GM12873 (cell line): ENCODE results near the gene SERINC2.

Source experiments
- TF ChIP-seq, protein P1 (sequence below): IDR thresholded peaks from 2 replicates; pipeline ENCODE4 v1.5.1; 2012; ENCODE audit warnings: low read depth, mild to moderate bottlenecking, moderate library complexity, low read length, control low read depth; ENCODE audit not compliant: insufficient read depth; ENCODE audit errors: missing control alignments

SERINC2 gene

GRCh38 chr1:31476891-31477846, 64.2 kb downstream of the SERINC2 start:
- TF ChIP-seq, protein P1, sequence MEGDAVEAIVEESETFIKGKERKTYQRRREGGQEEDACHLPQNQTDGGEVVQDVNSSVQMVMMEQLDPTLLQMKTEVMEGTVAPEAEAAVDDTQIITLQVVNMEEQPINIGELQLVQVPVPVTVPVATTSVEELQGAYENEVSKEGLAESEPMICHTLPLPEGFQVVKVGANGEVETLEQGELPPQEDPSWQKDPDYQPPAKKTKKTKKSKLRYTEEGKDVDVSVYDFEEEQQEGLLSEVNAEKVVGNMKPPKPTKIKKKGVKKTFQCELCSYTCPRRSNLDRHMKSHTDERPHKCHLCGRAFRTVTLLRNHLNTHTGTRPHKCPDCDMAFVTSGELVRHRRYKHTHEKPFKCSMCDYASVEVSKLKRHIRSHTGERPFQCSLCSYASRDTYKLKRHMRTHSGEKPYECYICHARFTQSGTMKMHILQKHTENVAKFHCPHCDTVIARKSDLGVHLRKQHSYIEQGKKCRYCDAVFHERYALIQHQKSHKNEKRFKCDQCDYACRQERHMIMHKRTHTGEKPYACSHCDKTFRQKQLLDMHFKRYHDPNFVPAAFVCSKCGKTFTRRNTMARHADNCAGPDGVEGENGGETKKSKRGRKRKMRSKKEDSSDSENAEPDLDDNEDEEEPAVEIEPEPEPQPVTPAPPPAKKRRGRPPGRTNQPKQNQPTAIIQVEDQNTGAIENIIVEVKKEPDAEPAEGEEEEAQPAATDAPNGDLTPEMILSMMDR: no peak

- TF ChIP-seq, protein P1: no peak
These were observed 65.2 kb downstream of the SERINC2 start for GRCh38 chr1:31478167-31478566.

DNA sequence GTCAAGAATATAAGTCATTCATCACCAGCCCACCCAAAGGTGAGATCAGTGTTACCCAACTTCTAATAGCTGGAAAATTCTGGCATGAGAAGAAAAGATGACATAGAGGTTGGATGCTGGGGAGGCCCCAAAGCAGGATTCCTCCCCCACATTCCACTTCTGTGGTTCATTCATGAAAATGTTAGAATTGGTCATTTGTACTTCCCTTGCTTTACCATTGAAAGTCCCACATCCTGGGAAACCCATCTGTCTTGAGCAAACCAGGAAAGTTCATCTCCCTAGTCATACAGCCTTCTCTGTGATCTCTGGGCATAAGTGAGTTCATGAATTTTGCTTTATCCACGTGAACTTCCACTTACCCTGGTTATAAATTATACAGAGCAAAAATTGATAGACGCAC, 66.8 kb downstream of the SERINC2 start:
- TF ChIP-seq, protein P1: no peak

GRCh38 chr1:31482482-31483011, 69.5 kb downstream of the SERINC2 start:
- TF ChIP-seq, protein P1: no peak

DNA sequence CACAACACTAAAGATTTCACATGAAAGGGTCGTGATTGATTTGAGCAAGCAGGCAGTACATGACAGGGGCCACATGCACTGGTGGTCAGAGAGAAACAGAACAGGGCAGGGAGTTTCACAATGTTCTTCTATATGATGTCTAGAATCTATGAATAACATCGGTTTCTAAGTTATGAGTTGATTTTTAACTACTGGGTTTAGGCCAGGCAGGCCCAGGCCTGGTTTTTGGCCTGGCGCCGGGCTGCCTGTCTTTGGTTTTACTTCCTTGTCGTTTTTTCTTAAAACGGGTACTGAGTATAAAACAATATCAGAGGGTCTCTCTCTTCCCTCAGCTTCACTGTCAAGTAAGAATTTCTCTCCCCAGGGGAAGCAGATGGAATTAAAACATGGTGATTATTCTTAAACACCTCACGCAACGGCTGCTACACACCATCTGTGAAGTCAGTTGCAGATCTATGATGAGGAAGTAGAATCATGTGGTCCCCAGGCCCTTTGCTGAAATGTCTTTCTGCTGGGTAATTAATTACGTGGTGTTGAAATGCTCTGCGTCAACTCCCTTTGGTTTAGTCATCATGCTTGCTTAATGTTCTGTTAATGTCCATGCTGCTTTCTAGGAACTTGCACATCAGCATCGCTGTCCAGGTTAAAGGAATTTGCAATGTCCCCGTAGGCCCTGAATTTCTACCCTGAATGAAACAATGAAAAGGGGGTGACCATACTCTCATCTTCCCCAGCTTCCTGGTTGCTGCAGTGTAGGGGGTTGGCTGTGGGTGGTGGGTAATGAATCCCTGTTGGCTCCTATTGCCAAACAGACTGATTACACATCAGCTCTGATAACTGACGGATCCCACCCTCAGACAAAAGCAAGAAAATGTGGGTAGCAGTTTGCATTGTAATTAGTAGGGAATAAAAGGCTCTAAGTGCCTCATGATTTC, 70.3 kb downstream of the SERINC2 start:
- TF ChIP-seq, protein P1: no peak
